Suprapubic skin (tissue), 4 donors: ENCODE results near the gene LLGL1.

Source experiments
- EP300 ChIP-seq: sonication (generic); formaldehyde crosslinking; IDR thresholded peaks from one replicate; pipeline ENCODE4 v1.6.1; 2017; ENCODE audit warnings: antibody characterized with exemption
- POLR2A ChIP-seq, 2 donors: fragments of 450-650 bp; IDR thresholded peaks; one replicate each; pipeline ENCODE4 v1.6.1; 2017; ENCODE audit warnings: antibody characterized with exemption in 2 of 2, mild to moderate bottlenecking in 2 of 2, moderate library complexity in 2 of 2
- POLR2AphosphoS5 ChIP-seq, 3 donors: sonication (generic); formaldehyde crosslinking; IDR thresholded peaks; one replicate each; pipeline ENCODE4 v1.6.1; 2017; ENCODE audit warnings: antibody characterized with exemption in 3 of 3
- TF ChIP-seq, protein P1 (sequence below), 2 donors: fragments of 200-600 bp in 1 of 2; fragments of 450-650 bp in 1 of 2; sonication (generic) in 1 of 2; IDR thresholded peaks; one replicate each; pipeline ENCODE4 v1.5.1; 2016 to 2019; ENCODE audit warnings: antibody characterized with exemption in 2 of 2, mild to moderate bottlenecking in 1 of 2, moderate library complexity in 1 of 2

DNA sequence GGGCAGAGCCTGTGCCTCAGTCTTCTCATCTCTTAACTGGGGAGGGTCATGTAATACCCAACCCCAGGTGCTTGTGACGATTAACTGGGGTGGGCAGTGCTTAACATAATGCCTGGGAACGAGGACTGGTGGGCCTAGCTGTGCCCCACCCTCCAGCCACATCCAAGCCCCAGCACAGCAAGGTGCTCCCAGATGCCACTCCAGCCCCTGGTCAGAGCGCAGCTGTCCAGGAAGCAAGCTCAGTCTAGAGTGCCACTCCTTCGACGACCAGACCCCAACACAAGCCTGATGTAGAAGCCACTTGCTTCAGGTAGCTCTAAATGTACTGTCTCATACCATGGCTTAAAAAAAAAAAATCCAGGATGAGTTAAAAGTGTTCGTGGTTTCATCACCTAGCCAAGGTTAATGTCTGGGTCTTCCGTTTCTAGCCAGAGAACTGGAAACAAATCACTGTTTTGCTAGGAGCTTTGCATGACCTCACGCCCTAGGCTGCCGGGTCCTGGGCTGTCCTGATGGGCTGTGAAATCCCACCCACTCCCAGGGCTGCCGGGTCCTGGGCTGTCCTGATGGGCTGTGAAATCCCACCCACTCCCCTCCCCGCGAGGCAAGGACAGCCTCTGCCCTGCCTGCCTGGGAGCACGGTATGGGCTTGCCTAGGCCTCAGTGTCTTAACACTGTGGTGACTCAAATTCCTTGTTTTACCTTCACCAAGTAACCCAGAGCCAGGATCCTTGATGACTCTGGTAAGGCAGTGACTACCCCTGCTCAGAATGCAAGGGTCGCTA, 42.7 kb downstream of the LLGL1 start:
- TF ChIP-seq, protein P1, sequence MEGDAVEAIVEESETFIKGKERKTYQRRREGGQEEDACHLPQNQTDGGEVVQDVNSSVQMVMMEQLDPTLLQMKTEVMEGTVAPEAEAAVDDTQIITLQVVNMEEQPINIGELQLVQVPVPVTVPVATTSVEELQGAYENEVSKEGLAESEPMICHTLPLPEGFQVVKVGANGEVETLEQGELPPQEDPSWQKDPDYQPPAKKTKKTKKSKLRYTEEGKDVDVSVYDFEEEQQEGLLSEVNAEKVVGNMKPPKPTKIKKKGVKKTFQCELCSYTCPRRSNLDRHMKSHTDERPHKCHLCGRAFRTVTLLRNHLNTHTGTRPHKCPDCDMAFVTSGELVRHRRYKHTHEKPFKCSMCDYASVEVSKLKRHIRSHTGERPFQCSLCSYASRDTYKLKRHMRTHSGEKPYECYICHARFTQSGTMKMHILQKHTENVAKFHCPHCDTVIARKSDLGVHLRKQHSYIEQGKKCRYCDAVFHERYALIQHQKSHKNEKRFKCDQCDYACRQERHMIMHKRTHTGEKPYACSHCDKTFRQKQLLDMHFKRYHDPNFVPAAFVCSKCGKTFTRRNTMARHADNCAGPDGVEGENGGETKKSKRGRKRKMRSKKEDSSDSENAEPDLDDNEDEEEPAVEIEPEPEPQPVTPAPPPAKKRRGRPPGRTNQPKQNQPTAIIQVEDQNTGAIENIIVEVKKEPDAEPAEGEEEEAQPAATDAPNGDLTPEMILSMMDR (IDR thresholded peaks at IDR 0.05), result no peak
- TF ChIP-seq POLR2A (IDR thresholded peaks at IDR 0.05) (no peak), EP300 (no peak), POLR2AphosphoS5 (IDR thresholded peaks at IDR 0.05) (no peak)
